ENCODE data around the gene ACAP1.

The ACAP1 gene

GRCh38 chr17:7392696-7393612 is 56.6 kb downstream of the ACAP1 start:
- no peak for DNase-seq

- no peak for DNase-seq
These were observed 57.5 kb downstream of the ACAP1 start for GRCh38 chr17:7393613-7394451.

- DNase-seq: peak; percentile 65
These were observed 58.3 kb downstream of the ACAP1 start, which contains the start of gene PLSCR3 for GRCh38 chr17:7394452-7395191. TSS of gene PLSCR3 (minus strand) at chr17:7394525. CDS start at chr17:7394110, 415 bp downstream.

- DNase-seq: no peak
These were observed 59.8 kb downstream of the ACAP1 start for GRCh38 chr17:7396147-7396546.

- no peak for DNase-seq
These were observed 62.3 kb downstream of the ACAP1 start for GRCh38 chr17:7398612-7399011.
